ENCODE measurements around the gene FNDC3B.

GRCh38 chr3:172224560-172225214, 185.3 kb downstream of the FNDC3B start:
- TF ChIP-seq, protein P1, sequence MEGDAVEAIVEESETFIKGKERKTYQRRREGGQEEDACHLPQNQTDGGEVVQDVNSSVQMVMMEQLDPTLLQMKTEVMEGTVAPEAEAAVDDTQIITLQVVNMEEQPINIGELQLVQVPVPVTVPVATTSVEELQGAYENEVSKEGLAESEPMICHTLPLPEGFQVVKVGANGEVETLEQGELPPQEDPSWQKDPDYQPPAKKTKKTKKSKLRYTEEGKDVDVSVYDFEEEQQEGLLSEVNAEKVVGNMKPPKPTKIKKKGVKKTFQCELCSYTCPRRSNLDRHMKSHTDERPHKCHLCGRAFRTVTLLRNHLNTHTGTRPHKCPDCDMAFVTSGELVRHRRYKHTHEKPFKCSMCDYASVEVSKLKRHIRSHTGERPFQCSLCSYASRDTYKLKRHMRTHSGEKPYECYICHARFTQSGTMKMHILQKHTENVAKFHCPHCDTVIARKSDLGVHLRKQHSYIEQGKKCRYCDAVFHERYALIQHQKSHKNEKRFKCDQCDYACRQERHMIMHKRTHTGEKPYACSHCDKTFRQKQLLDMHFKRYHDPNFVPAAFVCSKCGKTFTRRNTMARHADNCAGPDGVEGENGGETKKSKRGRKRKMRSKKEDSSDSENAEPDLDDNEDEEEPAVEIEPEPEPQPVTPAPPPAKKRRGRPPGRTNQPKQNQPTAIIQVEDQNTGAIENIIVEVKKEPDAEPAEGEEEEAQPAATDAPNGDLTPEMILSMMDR (IDR thresholded peaks at IDR 0.05): no peak
- no peak for TF ChIP-seq POLR2A (IDR thresholded peaks at IDR 0.05)
